Posterior cingulate gyrus (tissue), 11 donors: ENCODE measurements around the gene MT1G.
"Not testable (repeated sequence)": the region's sequence is repeated elsewhere in the genome, so short reads cannot be mapped to it uniquely, and the experiment has no call there.

Source experiments
- DNase-seq, 10 donors: peaks; one replicate each; pipeline versions ENCODE4 v3.0.0 to v3.0.0-alpha.2; 2020 to 2021; ENCODE audit warnings: mixed read lengths in 3 of 10
- intact Hi-C: fragments of 100-400 bp; cut with DNase I; formaldehyde crosslinking; loops from one replicate; pipeline ENCODE4 v1.15.1; 2023

Gene MT1G

DNA sequence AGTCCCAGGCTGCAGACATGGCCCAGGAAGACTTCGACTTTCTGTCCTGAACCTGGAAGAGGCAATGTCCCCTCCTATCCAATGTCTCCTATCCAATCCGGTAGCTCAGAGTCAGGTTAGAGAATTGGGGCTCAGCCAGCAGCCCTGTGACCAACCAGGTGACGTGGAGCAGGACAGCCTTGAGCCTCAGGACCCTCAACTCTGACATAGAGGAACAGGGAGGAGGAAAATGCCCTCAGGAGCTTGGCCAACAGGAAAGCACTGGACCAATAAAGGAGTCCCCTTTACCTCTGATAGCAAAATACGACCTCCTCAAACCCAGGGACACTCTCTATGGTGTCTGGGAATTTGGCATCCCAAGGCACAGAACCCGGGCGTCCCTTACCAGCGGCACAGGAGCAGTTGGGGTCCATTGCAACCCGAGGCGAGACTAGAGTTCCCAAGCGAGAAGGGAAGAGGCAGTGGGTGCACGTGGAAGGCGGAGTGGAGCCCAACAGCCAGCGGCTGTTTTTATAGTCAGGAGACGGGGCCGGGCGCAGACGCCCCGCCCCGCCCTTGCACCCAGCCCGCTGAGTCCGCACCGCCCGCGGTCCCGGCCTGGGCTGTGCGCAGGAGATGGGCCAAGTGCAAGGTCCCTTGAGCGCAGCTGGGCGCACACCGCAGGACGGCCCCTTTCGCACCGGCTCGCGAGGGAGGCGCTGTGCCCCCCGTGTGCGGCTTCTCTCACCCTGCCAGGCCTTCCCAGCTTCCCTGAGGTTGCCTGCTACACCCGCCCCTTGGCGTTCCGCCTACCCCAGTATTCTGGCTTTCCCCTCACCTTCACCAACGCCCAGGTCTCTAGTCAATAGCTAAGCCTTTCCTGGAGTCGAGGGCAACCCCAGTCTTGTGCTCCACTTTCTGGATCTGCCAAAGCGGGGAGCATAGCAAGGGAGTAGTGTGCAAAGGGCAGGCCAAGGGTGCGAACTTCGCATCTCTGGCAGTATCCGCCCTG, at the start of gene MT1G:
MT1G (minus strand) TSS at position 485 of the 991 bp plus-strand sequence; CDS start at position 413, 72 bp downstream.
- peak in 4 of 10 donors; percentile 29 to 86 (median 78) for DNase-seq
- intact Hi-C loops = no loop called here

DNA sequence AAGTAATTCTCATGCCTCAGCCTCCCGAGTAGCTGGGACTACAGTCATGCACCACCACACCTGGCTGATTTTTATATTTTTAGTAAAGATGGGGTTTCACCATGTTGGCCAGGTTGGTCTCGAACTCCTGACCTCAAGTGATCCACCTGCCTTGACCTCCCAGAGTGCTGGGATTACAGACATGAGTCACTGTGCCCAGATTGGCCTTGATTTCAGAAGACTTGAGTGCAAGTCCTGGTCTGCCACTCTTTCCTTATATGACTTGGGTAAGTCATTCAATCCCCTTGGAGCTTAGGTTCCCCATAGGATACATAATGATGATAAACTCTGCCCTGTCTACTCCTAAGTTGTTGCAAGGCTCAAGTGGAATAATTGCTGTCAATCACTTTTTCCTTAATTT, 49.7 kb upstream of the MT1G start:
- intact Hi-C loops = not testable (repeated sequence)

DNA sequence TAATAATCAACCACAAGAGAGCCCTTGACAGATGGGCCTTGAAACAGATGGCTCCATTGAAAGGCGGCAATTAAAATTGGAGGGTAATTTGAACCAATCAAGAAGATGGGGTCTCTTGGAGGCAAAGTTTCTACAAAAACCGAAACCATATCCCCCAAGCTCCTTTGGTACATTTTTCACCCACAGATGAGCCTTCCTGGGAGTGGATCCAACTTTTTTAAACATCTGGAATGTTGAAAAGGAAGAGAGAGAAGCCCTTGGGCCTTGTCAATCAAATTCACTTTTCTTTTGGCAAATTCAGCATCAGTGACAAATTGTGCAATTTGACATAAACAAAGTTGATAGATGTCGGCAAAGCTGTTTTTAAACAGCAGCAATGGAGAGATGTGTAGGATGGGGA, 48.9 kb upstream of the MT1G start:
- intact Hi-C loops = no loop called here
- no peak for DNase-seq

More for the DNA sequence above, 49.7 kb upstream of the MT1G start:
- not testable (repeated sequence) for DNase-seq

DNA sequence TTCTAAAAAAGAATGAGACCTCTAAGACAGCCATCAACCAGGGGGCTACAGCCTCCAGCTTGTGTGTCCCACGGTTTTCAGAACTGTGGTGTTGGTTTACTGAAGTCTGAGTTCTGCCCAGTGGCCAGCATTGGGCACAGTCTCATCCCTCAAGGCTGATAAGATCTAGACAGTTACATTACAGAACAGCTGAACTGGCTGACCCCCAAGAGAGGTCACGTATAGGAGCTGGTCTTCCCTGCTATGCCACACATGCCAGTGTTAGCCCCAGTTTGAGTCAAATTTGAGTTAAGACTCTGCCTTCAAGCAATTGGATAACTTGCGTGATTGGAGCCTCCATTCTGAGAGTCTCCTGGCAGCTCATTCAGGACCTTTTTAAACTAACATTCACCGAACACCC, 47.3 kb upstream of the MT1G start:
- DNase-seq = no peak
- intact Hi-C loops = no loop called here

DNA sequence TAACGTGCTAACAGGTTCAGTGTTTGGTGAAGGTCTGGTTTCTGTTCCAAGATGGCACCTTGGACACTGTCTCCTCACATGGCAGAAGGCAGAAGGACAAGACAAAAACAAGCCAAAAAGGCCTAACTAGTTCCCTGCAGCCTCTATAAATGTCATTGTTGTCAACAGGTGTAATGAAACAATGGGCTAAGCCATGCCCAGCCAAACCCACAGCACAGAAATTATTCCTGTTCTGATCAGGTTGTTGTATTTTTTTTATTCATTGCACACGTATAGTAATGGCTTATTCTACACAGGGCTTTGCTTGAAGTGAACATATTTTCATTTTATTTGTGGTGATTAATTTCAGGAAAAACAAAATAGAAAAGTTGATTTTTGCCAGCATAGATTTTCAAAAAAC, 45.9 kb upstream of the MT1G start:
- DNase-seq = no peak
- intact Hi-C loops = no loop called here

DNA sequence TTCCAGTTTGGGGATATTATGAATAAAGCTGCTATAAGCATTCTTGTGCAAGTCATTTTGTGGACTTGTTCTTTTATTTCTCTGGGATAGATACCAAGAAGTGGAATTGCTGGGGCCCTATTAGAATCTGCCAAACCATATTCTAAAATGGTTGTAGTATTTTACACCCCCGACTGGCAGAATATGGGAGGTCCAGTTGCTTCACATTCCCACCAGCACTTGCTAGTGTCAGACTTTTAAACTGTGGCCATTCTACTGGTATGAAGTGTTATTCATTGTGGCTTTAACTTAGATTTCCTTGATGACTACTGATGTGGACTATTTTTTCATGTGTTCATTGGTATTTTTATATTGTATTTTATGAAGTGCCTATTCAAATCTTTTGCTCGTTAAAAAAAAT, 44.0 kb upstream of the MT1G start:
- DNase-seq = no peak
- intact Hi-C loops = no loop called here

DNA sequence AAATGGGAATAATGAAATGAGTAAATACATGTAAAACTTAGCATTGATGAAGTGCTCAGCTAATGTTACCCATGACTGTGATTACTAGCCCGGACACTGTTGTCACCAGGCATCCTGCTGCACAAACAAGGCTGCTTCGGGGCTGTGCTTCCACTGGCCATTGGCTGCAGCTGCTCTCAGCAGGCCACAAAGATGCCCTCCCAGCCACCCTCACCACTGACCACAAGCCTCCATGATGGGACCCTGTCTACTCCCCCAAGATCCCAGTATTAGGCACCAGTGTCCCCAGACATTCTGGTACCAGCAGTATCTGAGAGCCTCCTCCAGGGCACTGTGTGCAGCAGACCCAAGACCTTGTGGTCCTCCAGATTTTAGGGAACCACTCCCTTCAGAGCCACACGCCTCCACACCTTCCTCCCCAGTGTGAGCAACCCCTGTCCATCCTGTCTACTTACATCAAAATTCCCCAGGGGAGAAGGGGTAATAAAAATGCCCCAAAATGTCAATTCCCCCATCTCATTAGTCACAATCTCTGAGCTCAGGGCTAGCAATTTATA, 42.4 kb upstream of the MT1G start:
- DNase-seq = no peak
- intact Hi-C loops = no loop called here

DNA sequence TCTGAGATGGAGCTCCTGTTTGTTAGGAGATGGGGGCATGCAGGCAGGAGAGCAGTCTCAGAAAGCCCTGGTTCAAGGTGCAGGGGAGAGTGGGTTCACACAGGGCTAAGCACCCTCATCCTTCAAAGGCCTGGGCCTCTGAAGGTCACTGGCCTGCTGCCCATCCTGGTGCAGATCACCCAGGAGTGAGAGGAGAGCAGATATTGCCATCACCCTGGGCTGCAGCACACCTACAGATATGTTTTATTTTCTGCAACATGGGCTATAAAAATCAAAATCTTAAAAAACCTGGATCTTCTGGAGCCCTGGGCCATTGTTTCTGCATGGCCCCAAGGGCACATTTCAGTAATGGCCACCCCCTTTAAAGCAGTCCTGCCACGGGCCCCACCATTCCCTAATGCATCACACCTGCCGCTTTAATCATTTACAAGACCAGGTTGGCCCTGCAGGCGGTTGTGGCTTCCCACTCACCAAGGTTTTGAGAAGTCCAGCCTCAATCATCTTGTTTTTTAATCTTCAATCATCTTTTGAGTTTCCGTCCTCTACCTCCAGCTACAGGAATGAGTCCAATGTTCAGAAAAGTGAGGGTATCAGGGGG, 41.7 kb upstream of the MT1G start:
- intact Hi-C loops = loop anchor here (10.0 kb wide), 2 partner anchors 375 to 995 kb away; no protein-coding TSS in a partner anchor
- DNase-seq = peak in 1 of 10 donors; percentile 55

DNA sequence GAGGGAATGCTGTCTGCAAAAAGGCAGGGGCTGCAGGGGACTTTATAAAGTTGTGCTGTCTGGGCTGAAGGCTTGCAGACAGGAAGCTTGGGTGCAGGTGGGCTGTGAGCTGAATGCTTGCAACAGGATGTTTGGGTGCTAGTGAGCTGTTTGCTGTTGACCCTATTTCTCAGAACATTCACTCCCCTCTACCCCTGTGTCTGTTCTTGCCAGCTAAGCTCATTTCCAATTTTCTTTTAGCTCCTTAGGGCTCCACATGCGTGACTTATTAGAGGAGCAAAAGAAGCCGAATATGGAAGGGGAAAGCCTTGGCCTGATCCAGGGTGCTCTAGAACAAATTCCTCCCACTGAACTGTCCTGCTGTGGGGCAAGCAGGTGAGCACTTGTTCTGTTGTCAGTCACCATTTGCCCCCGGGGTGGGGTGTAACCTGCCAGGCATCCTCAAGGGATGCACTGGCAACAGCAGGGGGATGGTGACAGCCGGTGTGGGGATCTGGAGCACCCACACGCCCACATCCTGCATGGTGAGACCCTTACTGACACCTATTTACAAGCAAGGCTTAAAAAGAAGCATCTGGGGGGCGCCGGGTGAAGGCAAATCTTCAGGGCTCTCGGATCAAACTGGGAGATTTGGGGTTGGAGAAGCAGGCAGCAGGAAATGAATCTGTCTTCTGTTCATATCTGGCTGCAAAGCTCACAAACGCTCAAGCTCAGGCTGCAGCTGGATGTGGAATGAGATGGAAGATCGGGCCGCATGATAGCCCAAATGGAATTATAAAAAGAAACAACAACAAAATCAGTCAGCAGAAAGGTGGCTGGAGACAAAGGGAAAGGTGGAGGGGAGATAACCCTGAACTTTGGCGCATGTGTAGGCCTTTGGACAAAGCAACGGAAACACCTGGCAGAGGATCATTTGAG, 40.9 kb upstream of the MT1G start:
- intact Hi-C loops = loop anchor here (10.0 kb wide), 2 partner anchors 374 to 994 kb away; no protein-coding TSS in a partner anchor
- DNase-seq = peak in 1 of 10 donors; percentile 64

DNA sequence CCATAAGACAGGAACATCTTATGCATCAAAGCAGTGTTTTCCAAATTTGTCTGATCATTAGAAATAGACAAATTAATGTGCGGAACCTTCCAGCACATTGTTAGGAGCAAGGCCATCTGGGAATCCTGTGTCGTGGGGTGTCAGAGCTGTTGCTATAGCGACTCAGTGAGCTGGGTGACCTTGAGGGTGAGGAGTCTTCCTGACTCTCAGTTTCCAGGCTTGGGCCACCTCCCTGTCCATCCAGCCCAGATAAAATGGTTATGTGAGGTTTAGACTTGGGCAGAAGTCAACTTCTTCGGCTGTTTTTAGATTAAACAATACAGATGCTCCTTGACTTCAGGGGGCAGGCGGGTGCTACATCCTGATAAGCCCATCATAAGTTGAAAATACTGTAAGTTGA, 35.0 kb upstream of the MT1G start:
- DNase-seq = no peak
- intact Hi-C loops = loop anchor here (1.0 to 10.0 kb wide), 4 partner anchors 100 to 988 kb away; no protein-coding TSS in a partner anchor

DNA sequence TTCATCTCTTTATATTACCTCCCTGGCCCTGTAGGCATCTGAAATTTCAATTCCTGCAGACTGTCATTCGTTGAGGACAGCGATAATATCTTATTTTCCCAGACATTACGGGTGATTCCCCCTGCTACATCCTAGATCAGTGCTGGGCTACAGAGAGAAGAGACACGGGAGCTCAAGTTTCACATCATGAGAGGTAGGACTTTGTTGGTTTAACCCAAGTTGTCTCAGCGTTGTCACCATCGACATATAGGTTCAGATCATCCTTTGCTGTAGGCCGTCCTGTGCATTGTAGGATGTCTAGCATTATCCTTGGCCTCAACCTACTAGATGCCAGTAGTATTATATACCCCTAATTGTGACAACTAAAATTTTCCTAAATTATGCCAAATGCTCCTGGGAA, 33.7 kb upstream of the MT1G start:
- no peak for DNase-seq

DNA sequence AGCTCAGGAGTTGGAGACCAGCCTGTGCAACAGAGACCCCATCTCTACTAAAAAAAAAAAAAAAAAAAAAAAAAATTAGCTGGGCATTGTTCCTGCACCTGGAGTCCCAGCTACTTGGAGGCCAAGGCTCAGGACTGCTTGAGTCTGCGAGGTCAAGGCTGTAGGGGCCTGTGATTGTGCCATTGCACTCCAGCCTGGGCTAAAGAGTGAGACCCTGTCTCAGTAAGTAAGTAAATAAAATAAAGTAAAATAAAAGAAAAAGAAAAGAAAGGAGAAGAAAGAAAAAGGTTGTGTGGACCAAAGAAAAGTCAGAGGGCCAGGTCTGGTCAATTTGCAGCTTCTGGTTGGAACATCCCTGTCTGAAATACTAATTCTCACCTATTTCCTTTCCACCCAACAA, 32.8 kb upstream of the MT1G start:
- intact Hi-C loops = loop anchor here (10.0 kb wide), 2 partner anchors 366 to 986 kb away; no protein-coding TSS in a partner anchor
- no peak for DNase-seq

More for the DNA sequence above, 33.7 kb upstream of the MT1G start:
- intact Hi-C loops = loop anchor here (10.0 kb wide), 2 partner anchors 367 to 987 kb away; no protein-coding TSS in a partner anchor

DNA sequence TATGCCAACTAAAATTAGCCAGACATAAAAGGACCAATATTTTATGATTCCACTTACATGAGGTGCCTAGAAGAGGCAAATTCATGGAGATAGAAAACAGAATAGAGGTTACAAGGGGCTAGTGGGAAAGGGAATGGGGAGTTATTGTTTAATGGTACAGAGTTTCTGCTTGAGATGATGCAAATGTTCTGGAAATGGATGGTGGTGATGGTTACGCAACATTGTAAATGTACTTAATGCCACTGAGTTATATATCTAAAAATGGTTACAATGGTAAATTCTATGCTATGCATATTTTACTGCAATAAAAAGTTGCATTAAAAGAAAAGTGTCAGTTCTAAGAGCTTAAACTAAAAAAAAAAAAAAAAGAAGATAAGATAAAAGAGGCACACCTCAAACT, 32.3 kb upstream of the MT1G start:
- no peak for DNase-seq
- intact Hi-C loops = loop anchor here (10.0 kb wide), 2 partner anchors 365 to 985 kb away; no protein-coding TSS in a partner anchor

DNA sequence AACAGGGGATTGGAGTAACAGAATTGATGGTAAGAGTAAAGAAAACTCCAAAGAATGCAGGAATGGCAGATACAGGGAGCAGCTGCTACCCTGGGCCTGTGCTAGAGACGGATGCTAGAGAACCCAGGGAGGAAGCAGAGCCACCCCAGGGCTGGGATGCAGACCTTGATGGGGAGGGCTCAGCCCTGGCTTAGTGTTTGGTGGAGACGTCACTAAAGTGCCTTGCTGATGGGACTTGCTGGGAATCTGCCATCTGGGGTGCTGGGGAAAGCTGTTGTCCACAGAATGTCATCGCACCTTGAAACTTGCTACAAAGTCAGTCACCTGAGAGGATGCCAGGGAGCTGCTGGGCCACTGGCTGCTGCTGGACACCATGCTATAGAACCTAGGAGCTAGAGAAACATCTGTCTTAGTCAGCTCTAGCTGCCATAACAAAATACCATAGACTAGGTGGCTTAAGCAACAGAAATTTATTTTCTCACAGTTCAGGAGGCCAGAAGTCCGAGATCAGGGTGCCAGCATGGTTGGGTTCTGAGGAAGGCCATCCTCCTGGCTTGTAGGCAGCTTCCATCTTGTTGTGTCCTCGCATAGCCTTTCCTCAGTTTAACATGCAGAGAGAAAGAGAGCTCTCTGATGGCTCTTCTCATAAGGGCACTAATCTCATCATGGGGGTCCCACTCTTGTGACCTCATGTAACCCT, 29.7 kb upstream of the MT1G start:
- DNase-seq = no peak
- intact Hi-C loops = no loop called here

DNA sequence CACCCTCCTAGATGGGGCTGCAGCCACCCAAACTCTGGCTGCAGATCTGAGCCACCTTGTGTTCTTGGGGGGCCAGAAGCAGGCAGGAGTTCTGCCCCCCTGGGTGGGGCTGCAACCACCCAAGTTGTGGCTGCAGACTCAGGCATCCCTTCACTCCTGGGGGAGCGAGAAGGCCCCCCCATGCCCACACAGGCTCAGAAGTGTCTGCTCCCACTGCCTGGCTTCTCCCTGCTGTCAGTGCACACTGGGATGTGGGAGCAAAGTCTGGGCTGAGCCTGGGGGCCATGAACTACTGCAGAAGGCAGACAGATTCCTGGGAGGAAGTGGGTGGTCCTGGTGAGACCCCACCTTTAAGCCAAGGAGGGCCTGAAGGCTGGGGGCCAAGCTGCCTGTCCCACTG, 27.4 kb upstream of the MT1G start:
- intact Hi-C loops = no loop called here
- DNase-seq = no peak

DNA sequence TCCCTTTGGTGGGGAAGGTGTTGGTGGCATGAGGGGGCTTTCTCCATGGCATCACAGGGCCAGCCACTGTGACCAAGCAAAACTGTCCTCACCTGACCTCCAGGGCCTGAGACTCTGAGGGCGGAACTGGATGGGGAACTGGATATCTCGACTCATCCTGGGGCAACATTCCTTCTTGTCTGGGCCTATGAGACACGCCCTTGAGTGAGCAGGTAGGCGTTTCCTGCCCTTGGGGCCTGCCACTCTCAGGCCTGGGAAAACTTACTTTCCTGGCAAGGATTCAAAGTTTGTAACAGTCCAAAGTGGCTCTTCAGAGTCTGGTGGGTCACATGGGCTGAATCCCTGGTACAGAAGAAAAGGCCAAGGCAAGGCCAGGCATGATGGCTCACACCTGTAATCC, 24.0 kb upstream of the MT1G start:
- DNase-seq = no peak
- intact Hi-C loops = no loop called here

DNA sequence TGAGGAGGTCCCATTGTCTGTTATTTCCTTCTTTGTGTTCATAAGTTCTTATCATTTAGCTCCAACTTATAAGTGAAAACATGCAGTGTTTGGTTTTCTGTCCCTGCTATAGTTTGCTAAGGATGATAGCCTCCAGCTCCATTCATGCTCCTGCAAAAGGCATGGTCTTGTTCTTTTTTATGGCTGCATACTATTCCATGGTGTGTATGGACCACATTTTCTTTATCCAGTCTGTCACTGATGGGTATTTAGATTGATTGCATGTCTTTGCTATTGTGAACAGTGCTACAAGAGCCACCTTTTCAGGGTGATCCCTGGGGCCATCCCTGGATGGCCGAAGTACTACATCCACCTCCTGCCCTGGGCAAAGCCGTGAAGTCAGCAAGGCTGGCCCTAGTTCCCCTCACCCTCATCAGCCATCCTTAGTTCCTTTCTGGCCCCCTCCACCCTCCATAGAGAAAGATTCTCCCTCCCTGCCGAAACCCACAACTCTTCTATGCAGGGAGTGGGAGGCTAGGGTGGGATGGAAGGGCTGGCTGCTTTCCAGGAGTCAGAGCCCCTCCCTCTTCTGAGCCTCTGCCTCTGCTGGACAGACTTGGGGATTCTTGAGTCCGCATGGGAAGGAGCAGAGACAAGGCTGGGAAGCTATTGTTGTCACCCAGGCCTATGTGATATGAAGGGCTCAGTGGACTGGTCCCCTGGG, 22.7 kb upstream of the MT1G start:
- DNase-seq = peak in 1 of 10 donors; percentile 48
- intact Hi-C loops = no loop called here

DNA sequence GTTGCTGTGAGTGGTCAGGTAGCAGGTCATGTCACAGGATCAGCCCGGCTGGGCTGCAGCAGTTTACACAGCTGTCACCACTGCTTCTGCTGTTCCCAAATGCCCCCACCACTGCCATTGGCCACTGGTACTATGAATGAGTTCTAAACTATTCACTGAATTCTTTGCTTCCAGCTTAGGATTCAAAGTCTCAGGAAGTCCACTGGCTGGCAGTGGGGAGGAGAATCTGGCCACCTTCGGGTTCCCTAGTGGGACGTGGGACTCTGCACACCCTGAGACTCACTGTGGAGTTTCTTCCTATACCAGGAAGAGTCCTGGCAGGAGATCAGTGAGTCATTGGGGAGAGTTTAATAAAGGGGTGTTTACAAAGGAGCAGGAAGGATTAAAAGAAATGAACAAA, 21.3 kb upstream of the MT1G start:
- intact Hi-C loops = no loop called here
- peak in 1 of 10 donors; percentile 39 for DNase-seq

DNA sequence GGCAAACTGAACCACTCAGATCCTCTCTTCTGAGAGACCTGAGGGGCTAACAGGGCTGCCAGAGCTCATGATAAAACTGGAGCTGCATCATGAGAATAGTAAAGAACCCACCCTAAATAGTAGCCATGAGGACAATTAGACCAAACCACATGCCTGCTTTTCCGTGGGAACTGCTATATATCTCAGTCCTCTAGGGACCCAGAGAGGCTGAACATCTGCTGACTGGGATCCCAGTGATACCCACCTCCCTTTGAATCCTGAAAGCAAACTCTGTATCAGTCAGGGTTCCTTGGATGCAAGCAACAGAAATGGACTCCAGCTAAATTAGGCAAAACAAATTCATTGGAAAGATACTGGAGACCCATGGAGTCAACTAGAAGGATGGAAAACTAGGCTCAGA, 20.9 kb upstream of the MT1G start:
- no peak for DNase-seq
- intact Hi-C loops = no loop called here
